Gastroesophageal sphincter (tissue), 4 donors: ENCODE results near the gene CDK8. TPM values are rescaled to one million over a fixed set of nuclear protein-coding genes. Genes with fewer than 3 reads are reported as not detected.

Source experiments
- ATAC-seq: fragments of 150-250 bp; one replicate; pipeline ENCODE4 v1.9.1; 2016; ENCODE audit warnings: mild to moderate bottlenecking, moderate library complexity
- H3K27ac ChIP-seq, 4 donors: fragments of 200-600 bp; sonication (generic) in 3 of 4; 1 replicate in 3 of 4; 2 replicates in 1 of 4; pipeline ENCODE4 v1.5.1; 2016 to 2019
- H3K27me3 ChIP-seq: fragments of 200-600 bp; sonication (generic); one replicate; pipeline ENCODE4 v1.5.1; 2019
- H3K36me3 ChIP-seq, 2 donors: fragments of 200-600 bp; sonication (generic); one replicate each; pipeline ENCODE4 v1.5.1; 2019; ENCODE audit warnings: control low read depth in 1 of 2
- H3K4me1 ChIP-seq, 3 donors: fragments of 200-600 bp; sonication (generic); 1 replicate in 2 of 3; 2 replicates in 1 of 3; pipeline ENCODE4 v1.5.1; 2016 to 2019; ENCODE audit warnings: control low read depth in 2 of 3
- H3K4me3 ChIP-seq, 2 donors: fragments of 200-600 bp; sonication (generic); one replicate each; pipeline ENCODE4 v1.5.1; 2019; ENCODE audit warnings: mild to moderate bottlenecking in 1 of 2, moderate library complexity in 1 of 2
- H3K9me3 ChIP-seq, 3 donors: fragments of 200-600 bp; sonication (generic); one replicate each; pipeline ENCODE4 v1.5.1; 2017 to 2019; ENCODE audit warnings: control low read depth in 2 of 3
- EP300 ChIP-seq: sonication (generic); formaldehyde crosslinking; IDR thresholded peaks from one replicate; pipeline ENCODE4 v1.6.1; 2017; ENCODE audit warnings: antibody characterized with exemption, mild to moderate bottlenecking
- POLR2A ChIP-seq, 2 donors: fragments of 450-650 bp; IDR thresholded peaks; one replicate each; pipeline ENCODE4 v1.6.1; 2017; ENCODE audit warnings: antibody characterized with exemption in 2 of 2, mild to moderate bottlenecking in 2 of 2, moderate library complexity in 1 of 2
- POLR2AphosphoS5 ChIP-seq: sonication (generic); formaldehyde crosslinking; IDR thresholded peaks from one replicate; pipeline ENCODE4 v1.6.1; 2017; ENCODE audit warnings: antibody characterized with exemption
- WGBS, 2 donors: methylation state at CpG; one replicate each; pipeline ENCODE4 v1.1.5; 2018; ENCODE audit warnings: low coverage in 1 of 2; 5-methylcytosine and 5-hydroxymethylcytosine counted together
- total RNA-seq, 4 donors: library from RNA; depleted of rRNA; stranded (reverse); fragments of >200 nt; gene quantifications; one replicate each; pipeline ENCODE4 v1.1.0, GENCODE V29; 2016
- TF ChIP-seq, protein P1 (sequence below), 4 experiments: fragments of 200-600 bp in 2 of 4; fragments of 450-650 bp in 2 of 4; sonication (generic) in 1 of 4; IDR thresholded peaks; one replicate each; pipeline ENCODE4 v1.5.1; 2017 to 2019; ENCODE audit warnings: antibody characterized with exemption in 4 of 4, mild to moderate bottlenecking in 2 of 4, moderate library complexity in 2 of 4

Gene CDK8
- total RNA-seq, 4 donors from 2014 or later: 16.2 to 25.5 (median 23.3) TPM

DNA sequence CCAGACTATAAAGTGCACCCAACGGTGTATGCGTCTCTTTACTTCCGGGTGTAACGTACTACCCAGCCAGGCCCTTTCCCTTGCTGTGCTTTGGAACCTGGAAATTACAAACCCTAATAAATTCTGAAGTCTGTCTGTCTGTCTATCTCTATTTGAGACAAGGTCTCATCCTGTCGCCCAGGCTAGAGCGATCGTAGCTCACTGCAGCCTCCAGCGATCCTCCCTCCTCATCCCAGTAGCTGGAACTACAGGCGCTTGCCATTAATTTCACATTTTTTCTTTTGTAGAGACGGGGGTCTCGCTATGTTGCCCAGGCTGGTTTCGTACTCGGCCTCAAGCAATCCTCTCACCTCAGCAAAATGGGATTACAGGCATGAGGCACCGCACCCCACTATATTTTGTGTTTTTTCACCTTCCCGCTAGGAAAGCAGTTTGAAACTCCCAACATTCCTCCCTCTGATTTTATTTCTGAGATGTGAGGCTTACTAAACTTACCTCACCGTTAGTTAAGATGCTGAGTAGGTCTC, 31.3 kb upstream of the CDK8 start:
- Histone ChIP-seq H3K4me3 (peak overlapping the region; percentile 86 to 99), H3K4me1 (peaks cover 5 to 36% (median 8%) of the 10 kb centered on the region in 3 donors), H3K27ac (peak overlapping the region; percentile 95 to 98 (median 98)), H3K9me3 (no peaks in the 10 kb centered on the region), H3K36me3 (peaks cover 9 to 23% of the 10 kb centered on the region in 2 donors), H3K27me3 (no peaks in the 10 kb centered on the region)
- TF ChIP-seq, protein P1, sequence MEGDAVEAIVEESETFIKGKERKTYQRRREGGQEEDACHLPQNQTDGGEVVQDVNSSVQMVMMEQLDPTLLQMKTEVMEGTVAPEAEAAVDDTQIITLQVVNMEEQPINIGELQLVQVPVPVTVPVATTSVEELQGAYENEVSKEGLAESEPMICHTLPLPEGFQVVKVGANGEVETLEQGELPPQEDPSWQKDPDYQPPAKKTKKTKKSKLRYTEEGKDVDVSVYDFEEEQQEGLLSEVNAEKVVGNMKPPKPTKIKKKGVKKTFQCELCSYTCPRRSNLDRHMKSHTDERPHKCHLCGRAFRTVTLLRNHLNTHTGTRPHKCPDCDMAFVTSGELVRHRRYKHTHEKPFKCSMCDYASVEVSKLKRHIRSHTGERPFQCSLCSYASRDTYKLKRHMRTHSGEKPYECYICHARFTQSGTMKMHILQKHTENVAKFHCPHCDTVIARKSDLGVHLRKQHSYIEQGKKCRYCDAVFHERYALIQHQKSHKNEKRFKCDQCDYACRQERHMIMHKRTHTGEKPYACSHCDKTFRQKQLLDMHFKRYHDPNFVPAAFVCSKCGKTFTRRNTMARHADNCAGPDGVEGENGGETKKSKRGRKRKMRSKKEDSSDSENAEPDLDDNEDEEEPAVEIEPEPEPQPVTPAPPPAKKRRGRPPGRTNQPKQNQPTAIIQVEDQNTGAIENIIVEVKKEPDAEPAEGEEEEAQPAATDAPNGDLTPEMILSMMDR (IDR thresholded peaks at IDR 0.05): no peak
- TF ChIP-seq POLR2A (IDR thresholded peaks at IDR 0.05) (no peak), EP300 (no peak), POLR2AphosphoS5 (no peak)
- ATAC-seq: peak; percentile 50
- WGBS, 2 donors: 0 to 18% methylated on average over 1 to 13 of the region's 16 CpGs

DNA sequence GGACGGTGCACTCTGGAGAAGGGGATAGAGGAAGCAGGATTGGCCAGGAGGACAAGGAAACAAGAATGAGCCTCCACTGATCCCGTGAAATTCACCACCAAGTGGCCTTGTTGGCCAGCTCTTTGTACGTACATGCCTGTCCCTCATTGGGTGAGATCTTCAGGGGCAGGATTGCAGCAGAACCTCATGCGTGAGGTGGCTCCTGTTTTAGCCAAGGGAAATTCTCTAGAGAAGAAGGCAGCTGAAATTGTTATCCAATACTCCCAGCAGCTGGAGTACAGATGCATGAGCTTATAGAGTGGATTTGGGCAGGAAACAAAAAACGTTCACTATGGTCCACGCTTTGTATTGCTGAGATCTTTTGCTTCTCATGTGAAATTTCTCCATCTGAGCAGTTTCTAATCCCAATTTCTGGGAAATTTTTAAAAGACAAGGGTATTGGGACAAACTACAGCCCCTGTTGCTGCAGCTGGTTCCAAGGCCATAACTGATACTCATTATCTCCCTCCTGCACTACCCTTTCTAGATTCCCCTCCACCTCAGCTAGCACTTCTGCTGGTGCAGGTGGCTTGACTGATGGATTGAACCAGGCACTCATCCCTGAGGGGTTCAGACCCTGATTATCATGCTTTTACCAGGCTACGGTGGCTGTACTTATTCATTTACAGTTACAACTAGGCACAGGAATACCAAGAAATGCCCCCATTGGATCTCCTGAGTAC, 27.9 kb upstream of the CDK8 start:
- 66 to 73% methylated on average over 6 to 7 of the region's 7 CpGs for WGBS, 2 donors
- peaks cover 0 to 12% (median 2%) of the 10 kb centered on the region in 3 donors for H3K4me1 ChIP-seq
- TF ChIP-seq POLR2A (IDR thresholded peaks at IDR 0.05) (no peak), POLR2AphosphoS5 (no peak), EP300 (no peak)
- TF ChIP-seq, protein P1 (IDR thresholded peaks at IDR 0.05): no peak
- H3K36me3 ChIP-seq: no peaks in the 10 kb centered on the region
- H3K4me3 ChIP-seq: no peak overlapping the region
- H3K27me3 ChIP-seq: no peaks in the 10 kb centered on the region
- no peak for ATAC-seq
- no peaks in the 10 kb centered on the region for H3K9me3 ChIP-seq
- H3K27ac ChIP-seq: no peak overlapping the region

DNA sequence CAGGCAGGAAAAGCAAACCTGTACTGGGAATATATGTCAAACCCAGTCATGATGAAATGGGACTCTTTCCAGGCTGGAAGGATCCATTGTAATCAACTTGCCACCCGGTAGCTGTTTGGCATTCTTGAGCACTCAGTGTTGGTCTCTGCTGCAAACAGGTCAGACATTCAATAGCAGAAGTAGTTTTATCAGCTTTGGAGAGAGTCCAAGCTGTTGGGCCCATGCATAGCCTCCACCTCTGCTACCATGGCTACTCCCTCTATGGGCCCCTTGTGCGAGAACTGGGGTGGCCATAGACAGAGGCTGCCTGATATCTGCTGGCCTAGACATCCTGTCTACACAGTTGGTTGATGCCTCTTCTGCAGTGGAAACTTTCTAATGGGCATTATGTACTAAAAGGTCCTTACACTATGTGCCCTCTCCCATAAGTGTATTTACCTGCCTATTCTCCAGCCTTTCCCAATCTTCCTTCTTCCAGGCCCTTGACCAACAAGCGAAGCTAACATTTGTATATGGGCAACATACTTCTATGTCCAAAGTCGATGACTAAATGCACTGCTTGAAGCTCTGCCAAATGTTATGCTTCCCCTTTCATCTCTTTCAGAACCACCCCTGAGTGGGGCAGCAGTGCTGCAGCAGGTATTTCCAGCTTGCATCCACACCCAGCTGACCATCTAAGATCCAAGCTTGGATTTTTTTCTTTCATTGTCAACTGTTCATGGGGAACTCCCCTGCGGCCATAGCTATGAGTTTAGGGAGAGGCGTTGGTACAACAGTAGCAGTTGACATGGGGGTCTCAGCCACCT, 26.6 kb upstream of the CDK8 start:
- H3K9me3 ChIP-seq: no peaks in the 10 kb centered on the region
- ATAC-seq: no peak
- WGBS, 2 donors: 80 to 85% methylated on average over 2 of the region's 6 CpGs
- TF ChIP-seq EP300 (no peak), POLR2A (IDR thresholded peaks at IDR 0.05) (no peak), POLR2AphosphoS5 (no peak)
- no peak overlapping the region for H3K4me3 ChIP-seq
- H3K4me1 ChIP-seq: peaks cover 0 to 9% (median 2%) of the 10 kb centered on the region in 3 donors
- H3K27ac ChIP-seq: no peak overlapping the region
- no peaks in the 10 kb centered on the region for H3K27me3 ChIP-seq
- no peaks in the 10 kb centered on the region for H3K36me3 ChIP-seq

DNA sequence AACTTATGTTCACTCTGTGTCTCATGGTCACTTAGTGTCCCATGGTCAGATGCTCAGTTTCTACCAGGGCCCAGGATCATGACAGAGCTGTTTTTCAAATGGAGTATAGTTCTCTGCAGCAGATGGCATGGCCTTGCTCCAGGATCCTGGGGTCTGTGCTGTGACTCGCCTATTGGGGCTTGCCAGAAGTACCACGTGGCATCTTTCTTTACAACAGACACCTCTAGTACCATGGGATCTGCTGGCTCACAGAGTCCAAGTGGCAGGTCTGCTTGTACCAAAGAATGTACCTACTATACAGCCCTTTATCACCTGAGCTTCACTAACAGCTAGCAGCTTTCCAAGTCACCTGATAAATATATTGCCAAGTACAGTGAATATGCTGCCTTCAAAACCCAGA, 25.8 kb upstream of the CDK8 start:
- 83% methylated on average over 1 of the region's 2 CpGs; no CpG with 5 or more reads in 1 of the 2 donors for WGBS, 2 donors
- Histone ChIP-seq H3K4me1 (peaks cover 0 to 2% (median 0%) of the 10 kb centered on the region in 3 donors), H3K9me3 (no peaks in the 10 kb centered on the region), H3K27ac (no peak overlapping the region), H3K4me3 (no peak overlapping the region), H3K36me3 (no peaks in the 10 kb centered on the region), H3K27me3 (no peaks in the 10 kb centered on the region)
- ATAC-seq: no peak
- TF ChIP-seq EP300: no peak
- TF ChIP-seq, protein P1 (IDR thresholded peaks at IDR 0.05): no peak
- TF ChIP-seq POLR2AphosphoS5: no peak
- no peak for TF ChIP-seq POLR2A (IDR thresholded peaks at IDR 0.05)

DNA sequence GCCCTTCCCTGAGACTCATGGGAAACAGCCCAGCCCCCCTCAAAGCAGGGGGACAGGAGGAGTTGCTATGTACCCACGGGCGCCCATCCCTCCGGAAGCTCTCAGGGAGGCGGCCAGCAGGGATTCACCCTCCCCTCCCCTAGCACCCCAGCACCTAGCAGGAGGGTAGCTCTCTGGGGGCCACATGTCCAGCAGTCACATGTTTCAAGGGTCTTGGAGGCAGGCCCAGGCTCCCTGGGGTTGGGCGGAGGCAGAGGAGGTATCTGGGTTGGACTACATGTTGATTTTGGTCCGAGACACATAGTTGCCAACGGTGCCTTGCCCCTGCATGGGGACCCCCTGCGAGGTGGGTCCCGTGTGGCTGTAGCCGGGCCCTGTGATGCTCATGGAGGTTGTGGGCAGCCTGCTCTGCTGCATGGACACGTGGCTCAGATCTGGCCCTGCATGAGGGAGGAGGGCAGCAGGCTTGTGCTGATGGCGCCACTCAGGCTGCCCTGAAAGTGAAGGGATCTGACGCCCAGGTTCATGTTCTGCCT, 24.8 kb upstream of the CDK8 start:
- no peak overlapping the region for H3K4me3 ChIP-seq
- no peaks in the 10 kb centered on the region for H3K36me3 ChIP-seq
- H3K9me3 ChIP-seq: no peaks in the 10 kb centered on the region
- no peak overlapping the region for H3K27ac ChIP-seq
- no peaks in the 10 kb centered on the region for H3K4me1 ChIP-seq
- TF ChIP-seq POLR2AphosphoS5: no peak
- peaks cover 2% of the 10 kb centered on the region for H3K27me3 ChIP-seq
- ATAC-seq: no peak
- 80% methylated on average over 2 of the region's 13 CpGs; no CpG with 5 or more reads in 1 of the 2 donors for WGBS, 2 donors
